ENCODE results near the gene RBPJL. TPM values are rescaled to one million over a fixed set of nuclear protein-coding genes. Genes with fewer than 3 reads are reported as not detected.

Gene RBPJL
- total and polyA plus RNA-seq, 8 donors = 169 to 1,575 (median 454) TPM

- no peak for TF ChIP-seq CTCF (IDR thresholded peaks at IDR 0.05)
- H3K27ac ChIP-seq = no peak overlapping the region
- no peak overlapping the region for H3K4me3 ChIP-seq
- ATAC-seq = no peak
- peaks cover 0 to 5% (median 0%) of the 10 kb centered on the region in 3 donors for H3K4me1 ChIP-seq
- no peaks in the 10 kb centered on the region for H3K27me3 ChIP-seq
- intact Hi-C loops (cut with DNase I) = loop anchor here in 1 of 3 donors (10.0 kb wide), 1 partner anchor 164 kb away; the partner anchor contains the start of gene WFDC12
- H3K9me3 ChIP-seq = no peaks in the 10 kb centered on the region
- WGBS, 2 donors = 76 to 77% methylated on average over 4 of the region's 4 CpGs
- no peak for FAIRE-seq
- no peak for DNase-seq
- H3K36me3 ChIP-seq = no peaks in the 10 kb centered on the region
These were observed 18.3 kb upstream of the RBPJL start for GRCh38 chr20:45288376-45288775.

DNA sequence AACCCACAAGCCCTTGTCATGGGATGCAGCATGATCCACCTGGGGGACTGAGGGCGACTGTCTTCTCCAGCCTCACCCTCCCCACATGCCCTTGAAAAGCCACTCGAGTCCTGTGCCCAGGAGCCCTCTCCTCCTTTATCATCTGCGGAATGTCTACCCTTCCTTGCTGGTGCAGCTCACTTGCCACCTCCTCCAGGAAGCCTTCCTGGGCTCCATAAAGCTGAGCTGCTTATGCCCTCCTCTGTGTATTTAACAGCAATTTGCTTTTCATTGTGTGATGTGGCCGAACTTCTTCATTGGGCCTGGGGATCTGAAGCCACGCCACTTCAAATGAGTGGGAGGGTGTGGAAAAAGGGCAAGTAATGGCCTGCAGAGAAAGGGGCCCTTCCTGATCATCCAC, 17.8 kb upstream of the RBPJL start:
- no peaks in the 10 kb centered on the region for H3K9me3 ChIP-seq
- no peak for FAIRE-seq
- no peak for TF ChIP-seq CTCF (IDR thresholded peaks at IDR 0.05)
- H3K4me3 ChIP-seq = no peak overlapping the region
- intact Hi-C loops (cut with DNase I) = loop anchor here in 1 of 3 donors (10.0 kb wide), 1 partner anchor 164 kb away; the partner anchor contains the start of gene WFDC12
- H3K36me3 ChIP-seq = no peaks in the 10 kb centered on the region
- ATAC-seq = no peak
- no peaks in the 10 kb centered on the region for H3K27me3 ChIP-seq
- no peak overlapping the region for H3K27ac ChIP-seq
- no peak for DNase-seq
- WGBS, 2 donors = 87 to 88% methylated on average over 5 of the region's 5 CpGs
- H3K4me1 ChIP-seq = peaks cover 0 to 5% (median 0%) of the 10 kb centered on the region in 3 donors

DNA sequence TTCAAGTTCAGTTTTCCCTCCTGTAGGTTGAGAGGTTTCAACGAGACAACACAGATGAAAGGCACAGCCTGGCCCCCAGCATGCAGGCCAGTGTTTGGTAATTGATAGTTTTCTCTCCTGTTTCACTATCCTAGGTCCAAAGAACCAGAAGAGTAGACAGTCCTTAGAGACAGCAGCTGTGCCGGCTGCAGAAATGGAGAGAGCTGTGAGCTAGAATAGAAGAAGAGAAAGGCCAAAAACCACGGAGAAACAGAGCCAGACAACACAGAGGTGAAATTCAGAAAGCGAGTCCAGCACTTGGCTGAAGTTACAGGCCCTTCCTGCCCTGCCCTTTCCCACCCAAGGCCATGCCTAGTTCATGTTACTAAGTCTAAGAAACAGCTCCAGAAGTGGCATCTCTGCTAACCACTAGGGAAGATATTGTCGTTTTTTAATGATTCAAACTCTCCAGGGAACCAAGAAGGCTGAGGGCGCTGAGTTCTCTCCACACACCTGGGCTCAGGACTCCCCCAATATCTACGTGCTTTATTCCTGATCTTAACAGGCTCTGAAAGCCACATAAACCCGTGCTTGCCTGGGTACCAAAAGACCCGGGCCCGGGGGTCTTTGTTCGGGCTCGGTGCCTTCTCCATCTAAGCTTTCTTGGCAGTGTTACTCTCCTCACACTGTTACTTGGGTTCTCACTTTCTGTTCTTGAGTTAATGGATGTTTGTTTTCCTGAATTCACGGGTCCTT, 16.5 kb upstream of the RBPJL start:
- intact Hi-C loops (cut with DNase I) = loop anchor here in 1 of 3 donors (5.0 to 10.0 kb wide), 2 partner anchors 165 to 188 kb away; partner anchors contain the start of genes KCNS1 and WFDC12
- Histone ChIP-seq H3K4me3 (no peak overlapping the region), H3K36me3 (no peaks in the 10 kb centered on the region), H3K27me3 (no peaks in the 10 kb centered on the region), H3K9me3 (no peaks in the 10 kb centered on the region), H3K4me1 (peaks cover 0 to 5% (median 0%) of the 10 kb centered on the region in 3 donors), H3K27ac (no peak overlapping the region)
- ATAC-seq (no peak), DNase-seq (no peak), FAIRE-seq (no peak)
- no peak for TF ChIP-seq CTCF (IDR thresholded peaks at IDR 0.05)
- 72 to 81% methylated on average over 13 of the region's 13 CpGs for WGBS, 2 donors

- no peak for FAIRE-seq
- 17 to 19% methylated on average over 8 of the region's 8 CpGs for WGBS, 2 donors
- no peaks in the 10 kb centered on the region for H3K36me3 ChIP-seq
- TF ChIP-seq CTCF (IDR thresholded peaks at IDR 0.05) = peak; percentile 78 to 84 (median 80)
- H3K27me3 ChIP-seq = no peaks in the 10 kb centered on the region
- DNase-seq = peak; percentile 71 to 92 (median 84)
- no peak overlapping the region for H3K27ac ChIP-seq
- no peaks in the 10 kb centered on the region for H3K9me3 ChIP-seq
- intact Hi-C loops (cut with DNase I) = loop anchor here in 1 of 3 donors (5.0 kb wide), 1 partner anchor 189 kb away; the partner anchor contains the start of gene KCNS1
- ATAC-seq = peak; percentile 62 to 89 (median 80)
- H3K4me1 ChIP-seq = peaks cover 0 to 5% (median 0%) of the 10 kb centered on the region in 3 donors
- H3K4me3 ChIP-seq = no peak overlapping the region
These were observed 15.8 kb upstream of the RBPJL start for GRCh38 chr20:45290677-45291355.

Data from pancreas (tissue), 10 donors.